HCT116 (cell line): Measurements from ENCODE around the gene GPR78. TPM values are rescaled to one million over a fixed set of nuclear protein-coding genes. Genes with fewer than 3 reads are reported as not detected.
A peak's percentile ranks its signal among the peaks of the same experiment; 100 is the strongest.

ENCODE experiments used
- ATAC-seq: fragments of 200-7000 bp; cut with Tn5 transposase; 2 replicates; pipeline ENCODE4 v1.9.1; 2020; ENCODE audit warnings: mild to moderate bottlenecking, moderate library complexity
- BruUV-seq: library from RNA; stranded (reverse); fragments of 400-500 nt; replicated peaks from 2 replicates; lab custom pipeline; 2021; lab: Mats Ljungman, UMichigan
- CTCF ChIA-PET: fragments of 300-600 bp; sonication (Branson Sonifier 250); formaldehyde crosslinking; loops from one replicate; lab custom pipeline; 2021; ENCODE audit warnings: antibody characterized with exemption; lab: Charles Lee
- POLR2A ChIA-PET: fragments of 300-600, 350-600 bp; sonication (Branson Sonifier 250); formaldehyde crosslinking; loops from one replicate; lab custom pipeline; 2021; ENCODE audit warnings: antibody characterized with exemption; lab: Charles Lee
- RAD21 ChIA-PET, 2 experiments: fragments of 300-600 bp; sonication (Branson Sonifier 250); formaldehyde crosslinking; loops; one replicate each; lab custom pipeline; 2023; ENCODE audit warnings: low total read pairs in 2 of 2; ENCODE audit not compliant: uncharacterized antibody in 2 of 2, unreplicated experiment in 2 of 2, low non-redundant PET in 1 of 2; lab: Charles Lee
- DNase-seq: peaks from one replicate; pipeline ENCODE4 v3.0.0-alpha.2; 2010; ENCODE audit warnings: low read depth, low spot score
- H2AFZ ChIP-seq: fragments of 200-600 bp; shearing (Covaris generic), sonication (generic); 2 replicates; pipeline ENCODE4 v1.6.1; 2017; ENCODE audit warnings: low read depth, mixed run types, mixed read lengths, antibody characterized with exemption, low read length; ENCODE audit not compliant: poor library complexity, severe bottlenecking
- H3K27ac ChIP-seq: 2 replicates; pipeline ENCODE4 v1.5.1; 2012; ENCODE audit warnings: low read depth, low read length
- H3K27me3 ChIP-seq: fragments of 200-600 bp; sonication (generic); 2 replicates; pipeline ENCODE4 v1.6.1; 2016; ENCODE audit warnings: mixed run types, low read length, mixed read lengths; ENCODE audit not compliant: insufficient read depth
- H3K36me3 ChIP-seq, 2 experiments: fragments of 200-500 bp in 1 of 2; fragments of 200-600 bp in 1 of 2; sonication (Bioruptor generic) in 1 of 2; sonication (generic) in 1 of 2; 2 replicates each; pipeline versions ENCODE4 v1.5.1 to v1.6.1; 2014 to 2016; ENCODE audit warnings: low read length in 2 of 2, inconsistent platforms in 1 of 2, mixed read lengths in 1 of 2, mixed run types in 1 of 2; ENCODE audit not compliant: insufficient read depth in 2 of 2, control insufficient read depth in 1 of 2
- H3K4me1 ChIP-seq, 2 experiments: fragments of 200-600 bp in 1 of 2; sonication (generic) in 1 of 2; 2 replicates each; pipeline versions ENCODE4 v1.5.1 to v1.6.1; 2012 to 2017; ENCODE audit warnings: low read length in 2 of 2, inconsistent platforms in 1 of 2, mild to moderate bottlenecking in 1 of 2, mixed read lengths in 1 of 2, mixed run types in 1 of 2, moderate library complexity in 1 of 2; ENCODE audit not compliant: insufficient read depth in 2 of 2, control insufficient read depth in 1 of 2
- H3K4me2 ChIP-seq: fragments of 200-600 bp; sonication (generic); 2 replicates; pipeline ENCODE4 v1.6.1; 2017; ENCODE audit warnings: mixed run types, low read length, mixed read lengths
- H3K4me3 ChIP-seq, 2 experiments: fragments of 200-600 bp in 1 of 2; sonication (generic) in 1 of 2; replicated peaks in 1 of 2; 2 replicates each; pipeline ENCODE4 v1.5.1; 2011 to 2016; ENCODE audit warnings: low read length in 2 of 2, control low read depth in 1 of 2, low read depth in 1 of 2, mild to moderate bottlenecking in 1 of 2, mixed read lengths in 1 of 2, mixed run types in 1 of 2
- H3K79me2 ChIP-seq: fragments of 200-600 bp; sonication (generic); 2 replicates; pipeline ENCODE4 v1.6.1; 2017; ENCODE audit warnings: mild to moderate bottlenecking, mixed run types, low read length, moderate library complexity, mixed read lengths; ENCODE audit not compliant: insufficient read depth
- H3K9ac ChIP-seq: fragments of 200-600 bp; sonication (generic); 2 replicates; pipeline ENCODE4 v1.6.1; 2016; ENCODE audit warnings: low read length, mixed read lengths
- H3K9me2 ChIP-seq: fragments of 200-600 bp; sonication (generic), shearing (Covaris generic); 2 replicates; pipeline ENCODE4 v1.6.1; 2017; ENCODE audit warnings: mixed run types, mild to moderate bottlenecking, moderate library complexity; ENCODE audit not compliant: insufficient read depth
- H3K9me3 ChIP-seq, 2 experiments: fragments of 200-500 bp in 1 of 2; fragments of 200-600 bp in 1 of 2; sonication (Bioruptor generic) in 1 of 2; sonication (generic) in 1 of 2; 2 replicates each; pipeline ENCODE4 v1.6.1; 2014 to 2017; ENCODE audit warnings: low read length in 2 of 2, mixed read lengths in 2 of 2, inconsistent platforms in 1 of 2, low read depth in 1 of 2, mild to moderate bottlenecking in 1 of 2, mixed run types in 1 of 2, moderate library complexity in 1 of 2; ENCODE audit not compliant: control insufficient read depth in 1 of 2, insufficient read depth in 1 of 2
- H4K20me1 ChIP-seq: fragments of 200-600 bp; sonication (generic), shearing (Covaris generic); 2 replicates; pipeline ENCODE4 v1.6.1; 2017; ENCODE audit warnings: mixed run types, mild to moderate bottlenecking, moderate library complexity; ENCODE audit not compliant: insufficient read depth
- ATF3 ChIP-seq: IDR thresholded peaks from 2 replicates; pipeline ENCODE4 v1.6.1; 2012
- CBX3 ChIP-seq: IDR thresholded peaks from 2 replicates; pipeline ENCODE4 v1.6.1; 2012; ENCODE audit warnings: low read depth
- ELF1 ChIP-seq: IDR thresholded peaks from 2 replicates; pipeline ENCODE4 v1.6.1; 2012; ENCODE audit warnings: low read depth, borderline replicate concordance
- EZH2 ChIP-seq: fragments of 200-600 bp; sonication (generic); IDR thresholded peaks from 2 replicates; pipeline ENCODE4 v1.6.1; 2017; ENCODE audit warnings: antibody characterized with exemption, mixed run types
- EZH2phosphoT487 ChIP-seq: fragments of 200-600 bp; IDR thresholded peaks from 2 replicates; pipeline ENCODE4 v1.6.1; 2018; ENCODE audit warnings: antibody characterized with exemption, borderline replicate concordance
- POLR2A ChIP-seq: IDR thresholded peaks from 2 replicates; pipeline ENCODE4 v1.7.0; 2011; ENCODE audit warnings: borderline replicate concordance; ENCODE audit not compliant: insufficient read depth, insufficient read length; ENCODE audit errors: extremely low read depth
- RAD21 ChIP-seq: IDR thresholded peaks from 2 replicates; pipeline ENCODE4 v1.6.1; 2012; ENCODE audit warnings: low read depth, mild to moderate bottlenecking
- SRF ChIP-seq: IDR thresholded peaks from 2 replicates; pipeline ENCODE4 v1.6.1; 2012; ENCODE audit warnings: low read depth
- TCF7L2 ChIP-seq: IDR thresholded peaks from 2 replicates; pipeline ENCODE4 v1.7.0; 2011; ENCODE audit warnings: borderline replicate concordance, inconsistent platforms; ENCODE audit not compliant: insufficient read depth, insufficient read length; ENCODE audit errors: extremely low read depth
- YY1 ChIP-seq: IDR thresholded peaks from 2 replicates; pipeline ENCODE4 v1.6.1; 2011; ENCODE audit warnings: low read length, low read depth, moderate library complexity, mild to moderate bottlenecking; ENCODE audit not compliant: insufficient replicate concordance; ENCODE audit errors: extremely low read depth
- ZNF274 ChIP-seq: fragments of 200-500 bp; sonication (Bioruptor generic); IDR thresholded peaks from 2 replicates; pipeline ENCODE4 v1.6.1; 2014; ENCODE audit warnings: mild to moderate bottlenecking, low read depth, low read length, inconsistent platforms
- intact Hi-C: fragments of 100-400 bp; cut with micrococcal nuclease; formaldehyde crosslinking; loops from 2 replicates; pipeline ENCODE4 v1.10.0; 2022
- total RNA-seq: library from RNA; stranded (reverse); gene quantifications from one replicate; pipeline ENCODE4 v1.2.1, GENCODE V29; 2021; ENCODE audit not compliant: unreplicated experiment
- TF ChIP-seq, protein P1 (sequence below): IDR thresholded peaks from 2 replicates; pipeline ENCODE4 v1.6.1; 2011; ENCODE audit warnings: mild to moderate bottlenecking, low read length, moderate library complexity; ENCODE audit not compliant: insufficient replicate concordance; ENCODE audit errors: extremely low read depth
- TF ChIP-seq, protein P2 (sequence below): IDR thresholded peaks from 2 replicates; pipeline ENCODE4 v1.6.1; 2012

The GPR78 gene
- total RNA-seq, 1 experiment from 2014 or later: not detected

DNA sequence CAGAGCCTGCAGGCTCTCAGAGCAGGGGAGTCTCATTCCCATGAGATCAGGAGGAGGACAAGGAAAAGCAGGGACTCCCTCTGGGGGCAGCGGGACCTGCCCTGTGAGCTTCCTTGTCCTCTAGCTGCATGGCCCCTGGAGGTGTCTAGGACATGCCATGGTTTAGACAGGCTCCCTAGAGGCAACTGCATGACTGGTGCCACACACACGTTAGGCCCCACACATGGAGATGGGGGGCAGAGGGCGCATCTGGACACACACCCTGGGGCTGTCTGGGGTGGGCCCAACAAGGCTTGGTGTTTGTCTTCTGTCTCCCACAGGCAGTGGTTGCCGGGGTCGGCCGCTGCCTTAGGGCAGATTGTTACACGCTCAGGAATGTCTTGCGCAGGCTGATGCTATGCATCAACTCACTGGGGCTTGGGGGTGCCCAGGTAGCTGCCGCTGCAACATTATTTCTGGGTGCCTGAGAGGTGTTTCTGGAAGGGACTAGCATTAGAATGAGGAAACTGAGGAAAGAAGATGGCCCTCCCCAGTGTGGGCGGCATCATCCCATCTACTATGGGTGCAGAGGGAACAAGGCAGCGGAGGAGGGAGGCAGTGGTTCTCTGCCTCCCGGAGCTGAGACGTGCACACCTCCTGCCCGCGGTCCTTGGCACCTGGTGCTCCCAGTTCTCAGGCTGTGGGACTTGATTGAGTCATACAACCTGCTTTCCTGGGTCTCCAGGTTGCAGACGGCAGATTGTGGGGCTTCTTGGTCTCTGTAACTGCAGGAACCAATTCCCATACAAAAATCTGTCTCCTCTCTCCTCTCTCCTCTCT is 32.1 kb upstream of the GPR78 start:
- Histone ChIP-seq H3K4me3 (no peak overlapping the region), H3K4me1 (peaks cover 0 to 21% of the 10 kb centered on the region in 2 experiments; a peak in 3 of 4 replicates), H3K79me2 (no peaks in the 10 kb centered on the region), H3K9me2 (no peaks in the 10 kb centered on the region), H3K36me3 (no peaks in the 10 kb centered on the region), H3K4me2 (peak overlapping the region; percentile 58), H2AFZ (peak overlapping the region; percentile 71), H4K20me1 (no peaks in the 10 kb centered on the region), H3K27ac (no peak overlapping the region), H3K27me3 (0 out of 2 replicates have a peak, but pooled peaks cover 2% of the 10 kb centered on the region), H3K9ac (no peak overlapping the region), H3K9me3 (no peaks in the 10 kb centered on the region)
- POLR2A ChIA-PET: interaction anchor here (1.3 kb wide), 1 partner anchor 11 kb away, joined by 6 read pairs; no protein-coding TSS in a partner anchor
- no peak for ATAC-seq
- TF ChIP-seq ZNF274 (no peak), POLR2A (no peak), YY1 (no peak), CBX3 (no peak), ATF3 (no peak), EZH2phosphoT487 (no peak), TCF7L2 (no peak), EZH2 (no peak), RAD21 (no peak), ELF1 (no peak), SRF (no peak)
- TF ChIP-seq, protein P1, sequence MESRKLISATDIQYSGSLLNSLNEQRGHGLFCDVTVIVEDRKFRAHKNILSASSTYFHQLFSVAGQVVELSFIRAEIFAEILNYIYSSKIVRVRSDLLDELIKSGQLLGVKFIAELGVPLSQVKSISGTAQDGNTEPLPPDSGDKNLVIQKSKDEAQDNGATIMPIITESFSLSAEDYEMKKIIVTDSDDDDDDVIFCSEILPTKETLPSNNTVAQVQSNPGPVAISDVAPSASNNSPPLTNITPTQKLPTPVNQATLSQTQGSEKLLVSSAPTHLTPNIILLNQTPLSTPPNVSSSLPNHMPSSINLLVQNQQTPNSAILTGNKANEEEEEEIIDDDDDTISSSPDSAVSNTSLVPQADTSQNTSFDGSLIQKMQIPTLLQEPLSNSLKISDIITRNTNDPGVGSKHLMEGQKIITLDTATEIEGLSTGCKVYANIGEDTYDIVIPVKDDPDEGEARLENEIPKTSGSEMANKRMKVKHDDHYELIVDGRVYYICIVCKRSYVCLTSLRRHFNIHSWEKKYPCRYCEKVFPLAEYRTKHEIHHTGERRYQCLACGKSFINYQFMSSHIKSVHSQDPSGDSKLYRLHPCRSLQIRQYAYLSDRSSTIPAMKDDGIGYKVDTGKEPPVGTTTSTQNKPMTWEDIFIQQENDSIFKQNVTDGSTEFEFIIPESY: no peak
- TF ChIP-seq, protein P2, sequence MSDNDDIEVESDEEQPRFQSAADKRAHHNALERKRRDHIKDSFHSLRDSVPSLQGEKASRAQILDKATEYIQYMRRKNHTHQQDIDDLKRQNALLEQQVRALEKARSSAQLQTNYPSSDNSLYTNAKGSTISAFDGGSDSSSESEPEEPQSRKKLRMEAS: no peak
- no peak for DNase-seq
- BruUV-seq: no TSS peak
- RAD21 ChIA-PET: interaction anchor here in 1 of 2 experiments (1.5 kb wide), 1 partner anchor 80 kb away, joined by 6 read pairs; no protein-coding TSS in a partner anchor
- CTCF ChIA-PET: interaction anchor here (1.0 to 3.4 kb wide), 7 partner anchors 10 to 369 kb away, joined by 3 to 35 read pairs (median 4); no protein-coding TSS in a partner anchor
- intact Hi-C loops: loop anchor here (1.0 to 5.0 kb wide), 4 partner anchors 39 to 305 kb away; no protein-coding TSS in a partner anchor
